Renal pelvis (tissue), 4 donors: ENCODE data around the gene MYO3A. TPM values are rescaled to one million over a fixed set of nuclear protein-coding genes. Genes with fewer than 3 reads are reported as not detected.

Source experiments
- DNase-seq: peaks from one replicate; pipeline ENCODE4 v3.0.0-alpha.2; 2013
- polyA plus RNA-seq, 3 donors: library from polyadenylated mRNA; unstranded; fragments of 120-200 nt; gene quantifications; one replicate each; pipeline ENCODE4 v1.2.1, GENCODE V29; 2013; ENCODE audit not compliant: insufficient read length in 3 of 3

The MYO3A gene
- polyA plus RNA-seq, 3 donors: 7.9 to 9.7 (median 8.0) TPM

DNA sequence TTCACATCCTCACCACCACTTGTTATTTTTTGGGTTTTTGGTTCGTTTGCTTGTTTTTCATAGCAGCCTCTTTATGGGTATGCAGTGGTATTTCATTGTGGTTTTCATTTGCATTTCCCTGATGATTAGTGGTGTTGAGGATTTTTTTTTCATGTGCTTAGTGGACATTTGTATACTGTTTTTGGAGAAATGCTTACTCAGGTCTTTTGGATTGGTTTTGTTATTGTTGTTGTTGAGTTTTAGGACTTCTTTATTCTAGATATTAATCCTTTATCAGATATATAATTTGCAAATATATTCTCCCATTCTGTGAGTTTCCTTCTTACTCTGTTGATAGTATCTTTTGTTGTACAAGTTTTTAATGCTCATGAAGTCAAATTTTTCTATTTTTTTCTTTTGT is 325.3 kb downstream of the MYO3A start:
- DNase-seq: no peak
